GM12874 (cell line): ENCODE measurements around the gene FGF14.

Experiments
- TF ChIP-seq, protein P1 (sequence below): IDR thresholded peaks from 2 replicates; pipeline ENCODE4 v1.5.1; 2011; ENCODE audit warnings: low read depth, mild to moderate bottlenecking, control low read depth, low read length, moderate library complexity; ENCODE audit not compliant: insufficient read depth

Gene FGF14

GRCh38 chr13:101773062-101773461 lies 628.8 kb downstream of the FGF14 start:
- TF ChIP-seq, protein P1, sequence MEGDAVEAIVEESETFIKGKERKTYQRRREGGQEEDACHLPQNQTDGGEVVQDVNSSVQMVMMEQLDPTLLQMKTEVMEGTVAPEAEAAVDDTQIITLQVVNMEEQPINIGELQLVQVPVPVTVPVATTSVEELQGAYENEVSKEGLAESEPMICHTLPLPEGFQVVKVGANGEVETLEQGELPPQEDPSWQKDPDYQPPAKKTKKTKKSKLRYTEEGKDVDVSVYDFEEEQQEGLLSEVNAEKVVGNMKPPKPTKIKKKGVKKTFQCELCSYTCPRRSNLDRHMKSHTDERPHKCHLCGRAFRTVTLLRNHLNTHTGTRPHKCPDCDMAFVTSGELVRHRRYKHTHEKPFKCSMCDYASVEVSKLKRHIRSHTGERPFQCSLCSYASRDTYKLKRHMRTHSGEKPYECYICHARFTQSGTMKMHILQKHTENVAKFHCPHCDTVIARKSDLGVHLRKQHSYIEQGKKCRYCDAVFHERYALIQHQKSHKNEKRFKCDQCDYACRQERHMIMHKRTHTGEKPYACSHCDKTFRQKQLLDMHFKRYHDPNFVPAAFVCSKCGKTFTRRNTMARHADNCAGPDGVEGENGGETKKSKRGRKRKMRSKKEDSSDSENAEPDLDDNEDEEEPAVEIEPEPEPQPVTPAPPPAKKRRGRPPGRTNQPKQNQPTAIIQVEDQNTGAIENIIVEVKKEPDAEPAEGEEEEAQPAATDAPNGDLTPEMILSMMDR, result no peak

GRCh38 chr13:101767131-101767530 lies 634.7 kb downstream of the FGF14 start:
- TF ChIP-seq, protein P1, result no peak

GRCh38 chr13:101763191-101763590 lies 638.7 kb downstream of the FGF14 start:
- TF ChIP-seq, protein P1, result no peak

- TF ChIP-seq, protein P1, result peak; percentile 33; the same call in 1 of the 2 replicates
Observed at GRCh38 chr13:101757446-101758039, 644.3 kb downstream of the FGF14 start.

DNA sequence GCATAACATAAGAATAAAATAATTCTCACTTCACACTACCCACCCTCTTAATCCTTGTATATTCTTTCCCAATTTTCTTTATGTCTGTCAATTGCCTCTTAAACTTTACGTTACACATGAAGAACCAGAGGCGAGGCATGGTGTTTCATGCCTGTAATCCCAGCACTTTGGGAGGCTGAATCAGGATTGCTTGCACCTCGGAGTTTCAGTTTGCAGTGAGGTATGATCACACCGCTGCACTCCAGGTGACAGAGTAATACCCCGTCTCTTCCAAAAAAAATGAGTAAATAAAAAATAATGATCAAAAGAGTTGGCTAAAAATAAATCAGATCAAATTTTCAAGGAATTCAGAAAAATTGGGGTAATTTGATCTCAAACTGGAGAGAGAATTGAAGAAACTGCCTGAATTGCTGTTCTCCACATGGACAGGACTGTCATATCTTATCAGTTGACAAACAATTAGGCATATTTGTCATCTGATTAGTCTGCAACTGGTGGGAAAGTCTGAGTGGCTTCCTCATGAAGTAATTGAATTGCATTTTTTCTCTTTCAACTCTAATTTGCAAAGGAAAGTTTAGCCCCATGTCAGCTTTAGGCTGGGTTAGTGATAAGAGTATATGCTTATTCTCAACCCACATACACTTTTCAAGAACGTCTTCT lies 646.5 kb downstream of the FGF14 start:
- TF ChIP-seq, protein P1, result no peak

GRCh38 chr13:101752432-101752831 lies 649.4 kb downstream of the FGF14 start:
- TF ChIP-seq, protein P1, result no peak

DNA sequence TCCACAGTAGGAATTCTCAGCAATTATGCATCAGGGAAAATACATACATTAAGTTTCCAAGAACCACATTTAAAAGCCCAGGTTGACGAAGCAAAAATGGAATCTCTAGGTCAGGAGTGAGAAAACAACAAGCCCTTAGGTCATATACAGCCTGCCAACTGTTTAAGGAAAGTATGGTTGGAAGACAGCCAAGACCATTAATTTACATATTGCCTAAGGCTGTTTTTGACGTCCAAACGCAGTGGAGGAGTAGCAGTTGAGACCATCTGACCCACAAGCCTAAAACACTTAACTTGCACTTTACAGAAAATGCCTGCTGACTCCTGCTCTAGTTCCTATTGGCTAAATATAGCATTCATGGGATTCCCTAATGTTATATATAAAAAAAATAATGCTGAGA lies 650.4 kb downstream of the FGF14 start:
- TF ChIP-seq, protein P1, result no peak
